Keratinocyte (primary cell): ENCODE results near the gene PPL. TPM values are rescaled to one million over a fixed set of nuclear protein-coding genes. Genes with fewer than 3 reads are reported as not detected.

Experiments
- DNase-seq: peaks from one replicate; pipeline ENCODE4 v3.0.0-alpha.2; 2011; ENCODE audit warnings: low read depth, missing footprints, low spot score
- FAIRE-seq: peaks from 2 replicates; lab custom pipeline; 2011; peaks lifted over from hg19 to GRCh38; lab: Jason Lieb, UNC
- H2AFZ ChIP-seq: 2 replicates; pipeline ENCODE4 v1.6.0; 2012; ENCODE audit warnings: low read length, control low read depth, inconsistent platforms; ENCODE audit not compliant: control insufficient read depth
- H3K27ac ChIP-seq: 2 replicates; pipeline ENCODE4 v1.5.1; 2011; ENCODE audit warnings: low read length; ENCODE audit not compliant: control insufficient read depth, insufficient read depth
- H3K27me3 ChIP-seq: 3 replicates; pipeline ENCODE4 v1.6.0; 2011; ENCODE audit warnings: low read length; ENCODE audit not compliant: control insufficient read depth, insufficient read depth; ENCODE audit errors: extremely low read depth
- H3K36me3 ChIP-seq, 2 experiments: 2 replicates in 1 of 2; 3 replicates in 1 of 2; pipeline ENCODE4 v1.5.1; 2011; ENCODE audit warnings: low read length in 2 of 2, mild to moderate bottlenecking in 1 of 2; ENCODE audit not compliant: control insufficient read depth in 2 of 2, insufficient read depth in 2 of 2; ENCODE audit errors: extremely low read depth in 1 of 2
- H3K4me1 ChIP-seq: 3 replicates; pipeline ENCODE4 v1.5.1; 2011; ENCODE audit warnings: low read length; ENCODE audit not compliant: control insufficient read depth, insufficient read depth; ENCODE audit errors: extremely low read depth
- H3K4me2 ChIP-seq: 3 replicates; pipeline ENCODE4 v1.6.0; 2011; ENCODE audit warnings: low read depth, low read length; ENCODE audit not compliant: control insufficient read depth, insufficient read depth; ENCODE audit errors: extremely low read depth
- H3K4me3 ChIP-seq, 3 experiments: fragments of 200-600 bp in 1 of 3; sonication (generic) in 1 of 3; 2 replicates in 2 of 3; 3 replicates in 1 of 3; pipeline ENCODE4 v1.5.1; 2011 to 2016; ENCODE audit warnings: low read length in 3 of 3, mild to moderate bottlenecking in 3 of 3, control low read depth in 2 of 3, inconsistent platforms in 1 of 3, low read depth in 1 of 3, mixed read lengths in 1 of 3, mixed run types in 1 of 3, moderate library complexity in 1 of 3; ENCODE audit not compliant: control insufficient read depth in 2 of 3, insufficient read depth in 2 of 3; ENCODE audit errors: extremely low read depth in 1 of 3
- H3K79me2 ChIP-seq: 2 replicates; pipeline ENCODE4 v1.6.0; 2012; ENCODE audit warnings: low read length; ENCODE audit not compliant: control insufficient read depth, insufficient read depth
- H3K9ac ChIP-seq: 3 replicates; pipeline ENCODE4 v1.6.0; 2011; ENCODE audit warnings: low read length; ENCODE audit not compliant: control insufficient read depth, insufficient read depth; ENCODE audit errors: extremely low read depth
- H3K9me1 ChIP-seq: 3 replicates; pipeline ENCODE4 v1.6.0; 2011; ENCODE audit warnings: low read length; ENCODE audit not compliant: control insufficient read depth, insufficient read depth; ENCODE audit errors: extremely low read depth
- H3K9me3 ChIP-seq: 2 replicates; pipeline ENCODE4 v1.5.1; 2012; ENCODE audit warnings: low read depth, low read length; ENCODE audit not compliant: control insufficient read depth
- H4K20me1 ChIP-seq: 3 replicates; pipeline ENCODE4 v1.6.0; 2011; ENCODE audit warnings: low read length; ENCODE audit not compliant: control insufficient read depth, insufficient read depth; ENCODE audit errors: extremely low read depth
- CTCF ChIP-seq, 3 experiments: IDR thresholded peaks in 1 of 3; conservative IDR thresholded peaks in 1 of 3; optimal IDR thresholded peaks in 1 of 3; 2 replicates in 2 of 3; 3 replicates in 1 of 3; pipeline versions ENCODE3 to v1.5.1; 2011; ENCODE audit warnings: low read length in 3 of 3, mild to moderate bottlenecking in 3 of 3, moderate library complexity in 2 of 3, control low read depth in 1 of 3, inconsistent platforms in 1 of 3; ENCODE audit not compliant: insufficient read depth in 2 of 3; ENCODE audit errors: extremely low read depth in 1 of 3
- EZH2 ChIP-seq: IDR thresholded peaks from one replicate; pipeline ENCODE4 v1.6.1; 2012; ENCODE audit warnings: inconsistent platforms, mild to moderate bottlenecking, low read length, moderate library complexity
- dilution Hi-C: fragments of 300-500 bp; cut with MboI; formaldehyde crosslinking; loops from one replicate; pipeline ENCODE4 v1.7.0; 2020; ENCODE audit warnings: low sequenced_read_pairs; ENCODE audit not compliant: extremely low pct_ligation_motif_present
- polyA plus RNA-seq, 5 experiments: library from polyadenylated mRNA; depleted of rRNA in 3 of 5; stranded (reverse) in 3 of 5; stranded (forward) in 1 of 5; unstranded in 1 of 5; fragments of >200 nt; gene quantifications; 1 replicate in 1 of 5; 2 replicates in 3 of 5; 3 replicates in 1 of 5; pipeline versions ENCODE4 v1.2.1 to v1.2.3, GENCODE V29; 2011 to 2012; ENCODE audit warnings: missing spikeins in 2 of 5, low read depth in 1 of 5, low replicate concordance in 1 of 5

Gene PPL
- polyA plus RNA-seq, 1 donor (not counting 4 experiments of a cell fraction or from before 2014, with no cell fraction given): 26.6 TPM

GRCh38 chr16:4922721-4923342 is 14.1 kb downstream of the PPL start:
- Histone ChIP-seq H2AFZ (peak overlapping the region; percentile 93), H3K4me1 (peaks cover 49% of the 10 kb centered on the region), H3K27ac (peak overlapping the region; percentile 61), H3K4me3 (peak overlapping the region in 2 of 3 experiments; percentile 44 to 46), H3K9ac (peak overlapping the region; percentile 46), H3K9me1 (no peaks in the 10 kb centered on the region), H3K27me3 (no peaks in the 10 kb centered on the region), H3K36me3 (peaks cover 6% of the 10 kb centered on the region in 2 experiments), H3K4me2 (peak overlapping the region; percentile 77), H3K79me2 (peaks cover 3% of the 10 kb centered on the region), H4K20me1 (no peaks in the 10 kb centered on the region), H3K9me3 (peaks cover 7% of the 10 kb centered on the region)
- TF ChIP-seq CTCF (optimal IDR thresholded peaks at IDR 0.05 in 1 of 3, IDR thresholded peaks at IDR 0.05 in 1 of 3, conservative IDR thresholded peaks at IDR 0.05 in 1 of 3; ENCODE audit: extremely low read depth in 1 of 3, insufficient read depth in 2 of 3, low read length in 3 of 3) (peak; percentile 17 to 42 (median 38)), EZH2 (no peak)
- DNase-seq (no peak), FAIRE-seq (peak; percentile 92)
- dilution Hi-C loops: no loop called here

GRCh38 chr16:4920826-4921225 is 16.1 kb downstream of the PPL start:
- Histone ChIP-seq H3K4me3 (no peak overlapping the region), H4K20me1 (no peaks in the 10 kb centered on the region), H3K4me2 (no peak overlapping the region), H3K9ac (no peak overlapping the region), H3K27ac (no peak overlapping the region), H3K27me3 (no peaks in the 10 kb centered on the region), H3K9me1 (no peaks in the 10 kb centered on the region), H3K4me1 (peaks cover 58% of the 10 kb centered on the region), H2AFZ (no peak overlapping the region), H3K36me3 (peaks cover 3 to 6% of the 10 kb centered on the region in 2 experiments), H3K9me3 (no peaks in the 10 kb centered on the region), H3K79me2 (no peaks in the 10 kb centered on the region)
- TF ChIP-seq CTCF (optimal IDR thresholded peaks at IDR 0.05 in 1 of 3, IDR thresholded peaks at IDR 0.05 in 1 of 3, conservative IDR thresholded peaks at IDR 0.05 in 1 of 3; ENCODE audit: extremely low read depth in 1 of 3, insufficient read depth in 2 of 3, low read length in 3 of 3): no peak
- TF ChIP-seq EZH2: no peak
- no peak for FAIRE-seq
- no peak for DNase-seq
- dilution Hi-C loops: no loop called here
